ENCODE results near the gene CCDC183.

- TF ChIP-seq CTCF (conservative IDR thresholded peaks at IDR 0.05 in 1 of 2, IDR thresholded peaks at IDR 0.05 in 1 of 2; ENCODE audit: extremely low read depth in 1 of 2, insufficient read depth in 1 of 2, low read depth in 1 of 2, low read length in 2 of 2) (no peak), EZH2 (IDR thresholded peaks at IDR 0.05; ENCODE audit: borderline replicate concordance, low read length) (no peak)
Observed at GRCh38 chr9:136829412-136829811, 33.3 kb downstream of the CCDC183 start.
